ENCODE data around the gene GALNT5. TPM values are rescaled to one million over a fixed set of nuclear protein-coding genes. Genes with fewer than 3 reads are reported as not detected.

Gene GALNT5
- total and polyA plus RNA-seq, 3 experiments from 2014 or later, result not detected

DNA sequence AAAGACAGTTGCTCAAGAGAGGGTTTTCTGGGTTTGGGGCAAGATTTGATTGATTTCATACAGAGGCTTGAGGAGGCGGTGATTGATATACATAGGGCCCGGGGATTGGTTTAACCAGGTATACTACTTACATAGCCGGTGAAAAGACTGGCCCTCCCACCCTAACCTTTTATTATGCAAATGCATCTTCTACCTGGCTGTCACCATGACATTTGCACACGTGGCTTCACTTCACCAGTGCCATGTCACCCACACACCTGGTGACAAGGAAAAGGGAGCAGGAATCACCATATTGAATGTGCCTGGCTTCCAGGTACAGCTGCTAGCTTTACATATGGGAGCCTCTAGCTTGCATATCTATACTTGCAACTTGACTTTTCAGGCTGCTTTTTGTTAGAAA, 58.4 kb downstream of the GALNT5 start:
- no peak for DNase-seq
- no peaks in the 10 kb centered on the region for H3K4me1 Mint-ChIP-seq
- no peak overlapping the region for H3K4me3 Mint-ChIP-seq
- no peaks in the 10 kb centered on the region for H3K9me3 Mint-ChIP-seq
- no peaks in the 10 kb centered on the region for H3K4me1 ChIP-seq (ENCODE audit: insufficient read depth, low read length)
- no peaks in the 10 kb centered on the region for H3K27me3 ChIP-seq (ENCODE audit: insufficient read depth, low read length, poor library complexity, severe bottlenecking)
- CTCF ChIA-PET, result interaction anchor here (0.8 to 1.9 kb wide), 2 partner anchors 12 to 13 kb away, joined by 3 to 11 read pairs; no protein-coding TSS in a partner anchor
- no peak overlapping the region for H3K27ac Mint-ChIP-seq
- no peaks in the 10 kb centered on the region for H3K36me3 ChIP-seq (ENCODE audit: insufficient read depth, low read length)
- peaks cover 3 to 7% of the 10 kb centered on the region in 2 donors for H3K27me3 Mint-ChIP-seq
- H3K27ac ChIP-seq (ENCODE audit: low read depth, low read length), result no peak overlapping the region
- H3K9me3 ChIP-seq (ENCODE audit: low read length), result no peaks in the 10 kb centered on the region
- H3K36me3 Mint-ChIP-seq, result peaks cover 2 to 5% (median 3%) of the 10 kb centered on the region in 3 donors
- POLR2A ChIA-PET, result no interaction called here
- H3K4me3 ChIP-seq (ENCODE audit: low read length), result no peak overlapping the region

DNA sequence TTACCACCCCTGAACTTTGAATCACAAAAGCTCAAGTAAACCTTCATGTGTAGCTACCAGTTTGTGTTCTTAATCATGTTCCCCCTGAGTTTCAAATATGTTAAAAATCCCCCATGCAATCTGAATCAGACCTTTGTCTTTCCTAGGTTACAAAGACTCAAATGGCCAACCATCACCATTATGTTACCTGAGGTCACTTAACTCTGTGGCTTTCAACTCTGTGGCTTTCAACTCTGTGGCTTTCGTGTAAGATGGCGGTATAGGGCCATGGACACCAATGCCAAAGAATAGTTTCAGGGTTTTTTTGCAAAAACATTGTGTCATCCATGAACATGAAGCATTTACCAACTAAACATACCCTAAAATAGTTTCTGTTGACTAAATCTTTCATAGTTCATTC, 61.4 kb downstream of the GALNT5 start:
- Mint-ChIP-seq H3K4me1 (no peaks in the 10 kb centered on the region), H3K27me3 (peaks cover 0 to 4% of the 10 kb centered on the region in 2 donors), H3K36me3 (peaks cover 7 to 21% (median 21%) of the 10 kb centered on the region in 3 donors), H3K9me3 (no peaks in the 10 kb centered on the region), H3K27ac (no peak overlapping the region), H3K4me3 (no peak overlapping the region)
- CTCF ChIA-PET, result interaction anchor here (1.2 to 1.4 kb wide), 3 partner anchors 9 to 17 kb away, joined by 3 to 6 read pairs (median 3); no protein-coding TSS in a partner anchor
- POLR2A ChIA-PET, result interaction anchor here (0.6 kb wide), 1 partner anchor 118 kb away, joined by 4 read pairs; no protein-coding TSS in a partner anchor
- H3K4me1 ChIP-seq (ENCODE audit: insufficient read depth, low read length), result no peaks in the 10 kb centered on the region
- no peaks in the 10 kb centered on the region for H3K9me3 ChIP-seq (ENCODE audit: low read length)
- H3K36me3 ChIP-seq (ENCODE audit: insufficient read depth, low read length), result no peaks in the 10 kb centered on the region
- H3K4me3 ChIP-seq (ENCODE audit: low read length), result no peak overlapping the region
- H3K27ac ChIP-seq (ENCODE audit: low read depth, low read length), result no peak overlapping the region
- DNase-seq, result no peak
- H3K27me3 ChIP-seq (ENCODE audit: insufficient read depth, low read length, poor library complexity, severe bottlenecking), result no peaks in the 10 kb centered on the region

DNA sequence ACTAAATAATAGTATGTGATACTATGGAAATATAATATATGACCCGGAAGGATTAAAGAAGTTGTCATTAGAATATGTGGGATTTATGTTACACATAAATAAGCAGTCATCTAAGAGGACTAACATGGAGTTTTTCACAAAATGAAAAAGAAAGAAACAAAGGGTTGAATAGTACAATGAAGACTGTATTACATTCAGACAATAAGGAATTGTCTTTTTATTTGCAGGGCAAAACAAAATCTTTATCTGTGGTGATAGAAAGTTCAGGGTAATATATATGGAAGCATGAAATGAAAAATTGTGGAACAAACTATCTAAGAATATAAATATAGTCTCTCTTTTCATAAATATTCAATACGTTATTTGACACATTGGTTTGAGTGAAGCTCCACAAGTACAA, 62.3 kb downstream of the GALNT5 start:
- no peaks in the 10 kb centered on the region for H3K9me3 Mint-ChIP-seq
- H3K27me3 ChIP-seq (ENCODE audit: insufficient read depth, low read length, poor library complexity, severe bottlenecking), result no peaks in the 10 kb centered on the region
- no peak overlapping the region for H3K27ac Mint-ChIP-seq
- H3K4me1 ChIP-seq (ENCODE audit: insufficient read depth, low read length), result no peaks in the 10 kb centered on the region
- no peaks in the 10 kb centered on the region for H3K4me1 Mint-ChIP-seq
- H3K4me3 ChIP-seq (ENCODE audit: low read length), result no peak overlapping the region
- H3K27ac ChIP-seq (ENCODE audit: low read depth, low read length), result no peak overlapping the region
- no peaks in the 10 kb centered on the region for H3K36me3 ChIP-seq (ENCODE audit: insufficient read depth, low read length)
- POLR2A ChIA-PET, result no interaction called here
- no peak for DNase-seq
- peaks cover 4 to 25% (median 21%) of the 10 kb centered on the region in 3 donors for H3K36me3 Mint-ChIP-seq
- H3K27me3 Mint-ChIP-seq, result no peaks in the 10 kb centered on the region
- CTCF ChIA-PET, result interaction anchor here (1.0 to 1.4 kb wide), 3 partner anchors 13 to 17 kb away, joined by 3 read pairs; no protein-coding TSS in a partner anchor
- H3K9me3 ChIP-seq (ENCODE audit: low read length), result no peaks in the 10 kb centered on the region
- no peak overlapping the region for H3K4me3 Mint-ChIP-seq

DNA sequence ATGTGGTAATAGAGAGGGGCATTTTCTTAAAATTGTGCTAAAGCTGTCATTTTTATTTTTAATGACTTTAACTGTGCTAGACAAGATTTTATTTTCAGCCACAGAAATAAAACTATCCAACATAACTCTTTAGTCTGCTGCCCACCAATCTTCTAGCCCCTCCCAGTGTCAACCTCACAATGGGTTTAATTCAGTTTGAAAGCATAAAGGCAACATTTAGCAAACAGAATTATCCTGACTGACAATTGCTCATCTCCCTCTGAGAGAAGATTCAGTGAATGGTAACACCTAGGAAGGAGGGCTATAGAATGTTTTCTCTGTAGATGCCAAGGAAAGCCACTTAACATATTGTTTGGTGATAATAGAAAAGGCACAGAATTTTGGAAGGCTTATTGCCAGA, 62.9 kb downstream of the GALNT5 start:
- no peak overlapping the region for H3K27ac ChIP-seq (ENCODE audit: low read depth, low read length)
- Mint-ChIP-seq H3K4me1 (no peaks in the 10 kb centered on the region), H3K27me3 (no peaks in the 10 kb centered on the region), H3K27ac (no peak overlapping the region), H3K9me3 (no peaks in the 10 kb centered on the region), H3K4me3 (no peak overlapping the region), H3K36me3 (peaks cover 4 to 25% (median 21%) of the 10 kb centered on the region in 3 donors)
- no peaks in the 10 kb centered on the region for H3K4me1 ChIP-seq (ENCODE audit: insufficient read depth, low read length)
- no peaks in the 10 kb centered on the region for H3K9me3 ChIP-seq (ENCODE audit: low read length)
- ChIA-PET CTCF (interaction anchor here (1.0 kb wide), 1 partner anchor 18 kb away, joined by 3 read pairs; no protein-coding TSS in a partner anchor), POLR2A (no interaction called here)
- no peak for DNase-seq
- H3K36me3 ChIP-seq (ENCODE audit: insufficient read depth, low read length), result no peaks in the 10 kb centered on the region
- no peaks in the 10 kb centered on the region for H3K27me3 ChIP-seq (ENCODE audit: insufficient read depth, low read length, poor library complexity, severe bottlenecking)
- no peak overlapping the region for H3K4me3 ChIP-seq (ENCODE audit: low read length)

DNA sequence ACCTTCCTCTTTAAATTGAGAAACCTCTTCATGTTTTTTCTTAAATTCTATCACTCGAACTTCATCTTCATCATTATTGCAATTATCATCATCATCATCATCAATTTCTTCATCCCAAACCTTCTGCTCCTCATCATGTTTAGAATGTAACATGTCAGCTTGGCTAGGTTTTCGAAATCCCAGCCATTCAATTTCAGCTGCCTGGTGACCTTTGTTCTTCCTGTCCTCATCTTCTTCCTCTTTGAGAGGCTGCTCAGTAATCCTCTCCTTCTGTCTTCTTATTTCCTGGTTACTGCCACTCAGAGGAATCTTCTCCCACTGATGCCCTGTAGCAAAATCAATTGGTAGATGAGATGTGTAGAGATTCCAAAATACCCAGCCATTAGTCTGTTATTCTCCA, 64.0 kb downstream of the GALNT5 start:
- Histone ChIP-seq H3K4me3 (ENCODE audit: low read length) (no peak overlapping the region), H3K27me3 (ENCODE audit: insufficient read depth, low read length, poor library complexity, severe bottlenecking) (no peaks in the 10 kb centered on the region), H3K9me3 (ENCODE audit: low read length) (no peaks in the 10 kb centered on the region), H3K27ac (ENCODE audit: low read depth, low read length) (no peak overlapping the region), H3K36me3 (ENCODE audit: insufficient read depth, low read length) (no peaks in the 10 kb centered on the region), H3K4me1 (ENCODE audit: insufficient read depth, low read length) (no peaks in the 10 kb centered on the region)
- Mint-ChIP-seq H3K4me3 (no peak overlapping the region), H3K9me3 (no peaks in the 10 kb centered on the region), H3K27ac (no peak overlapping the region), H3K36me3 (peaks cover 4 to 25% (median 21%) of the 10 kb centered on the region in 3 donors), H3K4me1 (no peaks in the 10 kb centered on the region), H3K27me3 (no peaks in the 10 kb centered on the region)
- ChIA-PET CTCF (no interaction called here), POLR2A (no interaction called here)
- no peak for DNase-seq

DNA sequence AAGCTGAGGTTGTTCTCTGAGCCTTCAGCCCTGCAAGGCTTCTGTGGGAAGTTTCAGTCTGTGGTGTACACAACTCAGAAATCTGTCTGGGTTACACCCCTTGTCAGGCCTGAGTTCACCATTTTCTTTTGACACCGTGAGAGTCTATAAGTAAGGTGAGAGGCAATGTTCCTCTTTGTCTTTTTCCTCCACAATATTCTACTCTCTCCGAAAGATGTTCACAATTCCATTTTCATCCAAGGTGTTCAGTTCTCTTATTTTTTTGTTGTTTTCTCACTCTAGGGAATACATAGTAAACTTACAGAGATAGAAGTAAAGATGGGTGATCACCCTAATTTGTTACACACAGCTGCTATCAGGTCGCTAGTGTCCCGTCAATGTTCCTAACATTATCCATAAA, 64.9 kb downstream of the GALNT5 start:
- Histone ChIP-seq H3K4me1 (ENCODE audit: insufficient read depth, low read length) (peaks cover 4% of the 10 kb centered on the region), H3K36me3 (ENCODE audit: insufficient read depth, low read length) (no peaks in the 10 kb centered on the region), H3K27ac (ENCODE audit: low read depth, low read length) (no peak overlapping the region), H3K9me3 (ENCODE audit: low read length) (no peaks in the 10 kb centered on the region), H3K4me3 (ENCODE audit: low read length) (no peak overlapping the region), H3K27me3 (ENCODE audit: insufficient read depth, low read length, poor library complexity, severe bottlenecking) (no peaks in the 10 kb centered on the region)
- no peaks in the 10 kb centered on the region for H3K27me3 Mint-ChIP-seq
- ChIA-PET POLR2A (no interaction called here), CTCF (interaction anchor here (0.7 to 2.0 kb wide), 3 partner anchors 21 to 709 kb away, joined by 3 to 6 read pairs (median 3); no protein-coding TSS in a partner anchor)
- peaks cover 4 to 25% (median 21%) of the 10 kb centered on the region in 3 donors for H3K36me3 Mint-ChIP-seq
- DNase-seq, result no peak
- no peak overlapping the region for H3K4me3 Mint-ChIP-seq
- peaks cover 4 to 5% (median 4%) of the 10 kb centered on the region in 3 donors for H3K4me1 Mint-ChIP-seq
- no peak overlapping the region for H3K27ac Mint-ChIP-seq
- no peaks in the 10 kb centered on the region for H3K9me3 Mint-ChIP-seq

DNA sequence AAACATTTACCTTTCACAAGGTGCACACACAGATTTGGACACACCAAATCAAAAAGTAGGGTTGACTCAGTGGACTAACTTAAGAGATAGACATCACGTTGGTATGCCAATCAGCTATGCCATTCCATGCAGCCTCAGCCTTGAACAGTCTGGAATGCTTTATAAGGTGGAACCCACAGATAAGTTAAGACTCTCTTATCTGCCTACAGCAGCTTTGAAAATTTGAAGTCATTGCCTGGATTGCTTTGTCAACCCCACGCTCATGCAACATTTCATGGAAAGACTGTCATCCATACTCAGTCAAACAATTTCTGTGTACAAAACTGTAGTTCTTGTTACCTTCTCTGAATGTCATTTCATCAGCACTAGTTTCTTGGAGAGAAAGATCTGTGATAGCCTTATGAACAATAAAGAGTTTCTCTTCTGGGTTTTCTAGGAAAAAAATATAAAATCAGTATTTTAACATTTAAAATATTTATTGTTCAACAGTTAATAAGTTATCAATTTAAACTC, 66.9 kb downstream of the GALNT5 start:
- H3K27me3 Mint-ChIP-seq, result no peaks in the 10 kb centered on the region

DNA sequence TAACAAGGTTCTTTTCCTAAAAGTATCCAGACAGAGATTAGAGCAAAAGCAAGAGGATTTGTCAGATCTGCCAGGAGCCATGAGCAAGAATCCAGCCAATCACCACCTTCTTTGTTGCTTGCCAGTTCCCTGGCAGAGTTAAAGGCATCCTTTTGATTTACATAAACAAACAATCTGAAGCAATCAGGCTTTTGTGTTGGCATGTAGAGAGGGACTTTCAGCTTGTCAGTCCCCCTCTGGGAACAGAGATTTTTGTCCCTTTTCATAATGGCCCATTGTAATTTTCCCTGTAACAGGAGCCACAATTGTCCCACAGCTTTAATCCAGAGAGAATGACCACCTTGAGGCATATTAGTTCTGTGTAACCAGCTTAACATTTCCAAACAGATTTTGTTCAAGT, 68.3 kb downstream of the GALNT5 start, which contains the start of gene ERMN:
TSS of gene ERMN (minus strand) at position 39 of the 400 bp plus-strand sequence. CDS start 182 bp downstream, outside the sequence.
- Mint-ChIP-seq H3K27ac (peak within 1 kb of the TSS in 3 of 8 donors; percentile 36 to 44 (median 38)), H3K4me3 (no peak within 1 kb of the TSS), H3K36me3 (peaks cover 4 to 22% (median 17%) of the 10 kb centered on the region in 3 donors), H3K4me1 (peaks cover 29 to 37% (median 34%) of the 10 kb centered on the region in 3 donors), H3K9me3 (no peaks in the 10 kb centered on the region), H3K27me3 (no peaks in the 10 kb centered on the region)
- no peaks in the 10 kb centered on the region for H3K9me3 ChIP-seq (ENCODE audit: low read length)
- no peak within 1 kb of the TSS for H3K27ac ChIP-seq (ENCODE audit: low read depth, low read length)
- CTCF ChIA-PET, result interaction anchor here (0.7 to 6.8 kb wide), 13 partner anchors 12 to 303 kb away, joined by 4 to 73 read pairs (median 16); partner anchors contain the start of gene ACVR1C
- POLR2A ChIA-PET, result no interaction called here
- H3K4me3 ChIP-seq (ENCODE audit: low read length), result no peak within 1 kb of the TSS
- no peak for DNase-seq
- H3K36me3 ChIP-seq (ENCODE audit: insufficient read depth, low read length), result no peaks in the 10 kb centered on the region
- no peaks in the 10 kb centered on the region for H3K27me3 ChIP-seq (ENCODE audit: insufficient read depth, low read length, poor library complexity, severe bottlenecking)
- peaks cover 22% of the 10 kb centered on the region for H3K4me1 ChIP-seq (ENCODE audit: insufficient read depth, low read length)

More for the DNA sequence above, 66.9 kb downstream of the GALNT5 start:
- H3K36me3 ChIP-seq (ENCODE audit: insufficient read depth, low read length), result no peaks in the 10 kb centered on the region
- H3K27ac ChIP-seq (ENCODE audit: low read depth, low read length), result no peak overlapping the region
- H3K4me1 ChIP-seq (ENCODE audit: insufficient read depth, low read length), result peaks cover 13% of the 10 kb centered on the region
- ChIA-PET POLR2A (no interaction called here), CTCF (interaction anchor here (5.3 to 6.8 kb wide), 2 partner anchors 13 to 133 kb away, joined by 68 to 73 read pairs; no protein-coding TSS in a partner anchor)
- H3K9me3 ChIP-seq (ENCODE audit: low read length), result no peaks in the 10 kb centered on the region
- no peak overlapping the region for H3K27ac Mint-ChIP-seq
- H3K9me3 Mint-ChIP-seq, result no peaks in the 10 kb centered on the region
- peaks cover 20 to 23% (median 20%) of the 10 kb centered on the region in 3 donors for H3K4me1 Mint-ChIP-seq
- H3K27me3 ChIP-seq (ENCODE audit: insufficient read depth, low read length, poor library complexity, severe bottlenecking), result no peaks in the 10 kb centered on the region
- H3K36me3 Mint-ChIP-seq, result peaks cover 4 to 25% (median 21%) of the 10 kb centered on the region in 3 donors
- H3K4me3 ChIP-seq (ENCODE audit: low read length), result no peak overlapping the region
- H3K4me3 Mint-ChIP-seq, result no peak overlapping the region
- DNase-seq, result no peak

Measured in CD8-positive, alpha-beta memory T cell (primary cell).